Measurements from ENCODE around the gene ROR1.

The ROR1 gene

DNA sequence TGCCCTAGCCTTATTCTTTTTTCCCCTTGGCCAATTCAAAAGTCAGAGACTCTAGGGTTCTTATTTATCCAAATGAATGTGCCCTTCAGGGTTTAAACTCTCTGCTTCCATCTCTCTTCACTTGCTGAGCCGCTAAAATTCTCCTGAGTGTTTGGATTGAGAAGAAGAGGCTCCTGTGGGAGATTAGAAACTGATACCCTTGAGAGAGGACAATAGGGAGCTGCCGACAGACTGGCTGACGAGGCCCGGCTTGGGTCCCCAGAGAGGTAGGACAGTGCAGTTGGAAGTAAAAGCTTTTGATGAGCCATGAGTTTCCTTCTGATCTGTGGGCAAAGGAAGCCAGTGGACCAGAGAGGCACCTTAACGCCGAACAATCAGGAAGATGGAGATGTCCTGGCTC is 388.3 kb downstream of the ROR1 start:
- DNase-seq (ENCODE audit: extremely low read depth, low read depth) = no peak
- TF ChIP-seq, protein P1, sequence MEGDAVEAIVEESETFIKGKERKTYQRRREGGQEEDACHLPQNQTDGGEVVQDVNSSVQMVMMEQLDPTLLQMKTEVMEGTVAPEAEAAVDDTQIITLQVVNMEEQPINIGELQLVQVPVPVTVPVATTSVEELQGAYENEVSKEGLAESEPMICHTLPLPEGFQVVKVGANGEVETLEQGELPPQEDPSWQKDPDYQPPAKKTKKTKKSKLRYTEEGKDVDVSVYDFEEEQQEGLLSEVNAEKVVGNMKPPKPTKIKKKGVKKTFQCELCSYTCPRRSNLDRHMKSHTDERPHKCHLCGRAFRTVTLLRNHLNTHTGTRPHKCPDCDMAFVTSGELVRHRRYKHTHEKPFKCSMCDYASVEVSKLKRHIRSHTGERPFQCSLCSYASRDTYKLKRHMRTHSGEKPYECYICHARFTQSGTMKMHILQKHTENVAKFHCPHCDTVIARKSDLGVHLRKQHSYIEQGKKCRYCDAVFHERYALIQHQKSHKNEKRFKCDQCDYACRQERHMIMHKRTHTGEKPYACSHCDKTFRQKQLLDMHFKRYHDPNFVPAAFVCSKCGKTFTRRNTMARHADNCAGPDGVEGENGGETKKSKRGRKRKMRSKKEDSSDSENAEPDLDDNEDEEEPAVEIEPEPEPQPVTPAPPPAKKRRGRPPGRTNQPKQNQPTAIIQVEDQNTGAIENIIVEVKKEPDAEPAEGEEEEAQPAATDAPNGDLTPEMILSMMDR (IDR thresholded peaks at IDR 0.05; ENCODE audit: low read depth, low read length) = no peak

DNA sequence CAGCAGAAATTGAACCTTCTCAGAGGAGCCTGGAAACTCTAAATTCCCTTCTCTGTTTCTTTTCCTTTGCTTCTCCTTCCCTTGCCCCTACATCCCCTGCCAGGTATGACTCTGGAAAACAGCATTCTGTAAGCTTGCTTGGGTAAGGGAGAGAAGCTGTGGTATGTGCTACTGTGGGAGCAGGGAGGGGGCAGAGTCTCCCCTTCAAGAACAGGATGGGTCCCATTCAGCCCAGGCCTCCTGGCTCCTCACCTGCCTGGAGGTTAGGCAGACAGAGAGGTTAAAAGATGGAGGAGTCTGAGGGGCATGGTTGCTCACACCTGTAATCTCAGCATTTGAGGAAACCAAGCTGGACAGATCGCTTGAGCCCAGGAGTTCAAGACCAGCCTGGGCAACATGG is 389.0 kb downstream of the ROR1 start:
- TF ChIP-seq, protein P1 (IDR thresholded peaks at IDR 0.05; ENCODE audit: low read depth, low read length) = no peak
- DNase-seq (ENCODE audit: extremely low read depth, low read depth) = no peak

DNA sequence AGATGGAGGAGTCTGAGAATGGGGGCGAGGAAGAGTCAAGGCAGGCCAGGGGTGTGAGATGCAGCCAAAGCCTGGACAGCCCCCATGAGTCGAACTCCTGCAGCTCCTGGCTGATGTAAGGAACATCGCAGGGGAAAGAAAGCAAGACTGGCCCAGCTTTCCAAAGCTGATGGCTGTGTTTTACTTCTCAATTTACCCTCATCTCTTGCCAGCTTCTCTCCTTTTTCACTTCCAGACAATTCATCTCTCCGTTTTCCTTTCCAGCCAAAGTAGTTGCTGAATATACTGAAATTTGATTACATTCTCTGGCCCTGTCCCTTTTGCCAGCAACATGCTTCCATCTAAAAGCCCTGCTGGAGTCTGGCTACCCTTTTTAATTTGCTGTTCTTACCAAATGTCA is 389.6 kb downstream of the ROR1 start:
- no peak for DNase-seq (ENCODE audit: extremely low read depth, low read depth)

DNA sequence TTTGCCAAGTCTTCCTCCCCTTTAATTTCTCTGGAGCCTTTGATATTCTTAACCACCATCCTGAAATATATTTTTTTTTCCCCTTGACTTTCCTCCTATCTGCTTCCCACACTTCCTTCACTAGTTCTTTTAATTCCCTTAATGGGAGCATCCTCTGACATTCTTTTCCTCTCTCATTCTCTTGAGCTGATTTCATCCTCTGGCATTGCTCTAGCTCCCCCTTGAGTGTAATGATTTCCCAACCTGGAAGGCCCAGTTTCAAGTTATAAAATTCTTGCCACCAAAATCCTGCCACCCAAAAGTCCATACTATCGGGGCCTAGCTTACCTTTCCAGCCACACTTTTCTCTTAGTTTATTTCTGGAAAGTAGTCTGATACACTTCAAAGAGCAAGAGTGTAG is 390.2 kb downstream of the ROR1 start:
- TF ChIP-seq, protein P1 (IDR thresholded peaks at IDR 0.05; ENCODE audit: low read depth, low read length) = peak; percentile 63
- DNase-seq (ENCODE audit: extremely low read depth, low read depth) = no peak

More for the DNA sequence above, 389.6 kb downstream of the ROR1 start:
- TF ChIP-seq, protein P1 (IDR thresholded peaks at IDR 0.05; ENCODE audit: low read depth, low read length) = no peak

DNA sequence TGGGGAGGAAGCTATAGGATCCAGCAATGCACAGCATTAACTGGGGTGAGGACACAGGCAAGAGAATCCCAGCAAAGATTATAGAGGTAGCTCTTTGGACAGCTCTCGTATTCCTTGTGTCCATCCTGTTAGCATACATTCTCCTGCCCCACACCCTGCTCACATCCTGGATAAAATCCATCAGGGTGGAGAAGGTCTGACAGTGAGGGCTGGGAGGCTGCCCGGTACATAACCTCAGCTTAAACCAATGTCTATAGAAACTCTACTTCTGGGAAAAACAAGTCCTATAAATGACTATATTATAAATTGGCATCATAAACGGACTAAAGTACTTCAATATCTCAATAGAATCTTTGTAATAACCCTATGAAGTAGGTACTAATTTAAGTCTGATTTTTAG is 392.8 kb downstream of the ROR1 start:
- no peak for DNase-seq (ENCODE audit: extremely low read depth, low read depth)

DNA sequence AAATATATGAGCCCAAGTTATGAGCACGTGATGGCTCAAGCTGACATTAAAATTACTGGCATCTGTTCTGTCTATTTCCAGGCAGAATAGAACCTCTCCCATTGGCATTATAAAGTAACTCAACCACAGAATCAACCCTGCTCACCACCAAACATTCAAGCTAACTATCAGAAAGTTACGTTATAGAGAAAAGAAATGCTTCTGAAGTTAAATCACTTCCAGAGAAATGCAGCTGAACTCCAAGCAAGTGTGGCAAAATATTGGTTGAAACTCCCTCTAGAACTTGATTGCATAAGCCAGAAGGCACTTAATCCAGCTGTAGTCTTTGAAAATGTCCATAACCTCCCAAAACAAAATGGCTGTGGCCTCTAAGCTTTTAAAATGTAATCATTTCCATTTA is 393.4 kb downstream of the ROR1 start:
- TF ChIP-seq, protein P1 (IDR thresholded peaks at IDR 0.05; ENCODE audit: low read depth, low read length) = no peak
- no peak for DNase-seq (ENCODE audit: extremely low read depth, low read depth)

More for the DNA sequence above, 392.8 kb downstream of the ROR1 start:
- TF ChIP-seq, protein P1 (IDR thresholded peaks at IDR 0.05; ENCODE audit: low read depth, low read length) = no peak

DNA sequence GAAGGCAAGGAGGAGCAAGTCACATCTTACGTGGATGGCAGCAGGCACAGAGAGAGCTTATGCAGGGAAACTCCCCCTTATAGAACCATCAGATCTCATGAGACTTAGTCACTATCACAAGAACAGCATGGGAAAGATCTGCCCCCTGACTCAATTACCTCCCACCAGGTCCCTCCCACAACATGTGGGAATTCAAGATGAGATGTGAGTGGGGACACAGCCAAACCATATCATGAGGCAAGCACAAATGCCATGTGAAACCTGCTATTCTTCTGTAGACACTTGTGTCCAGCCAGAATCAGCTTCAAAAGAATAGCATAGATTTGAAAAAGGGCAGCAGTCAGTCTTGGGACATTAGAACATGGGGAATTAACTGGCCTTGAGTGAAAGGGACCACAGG is 397.4 kb downstream of the ROR1 start:
- no peak for DNase-seq (ENCODE audit: extremely low read depth, low read depth)
- TF ChIP-seq, protein P1 (IDR thresholded peaks at IDR 0.05; ENCODE audit: low read depth, low read length) = no peak
